CD4-positive, alpha-beta T cell treated with Interferon alpha-2 for 1 hour (primary cell): ENCODE measurements around the gene FBXL15.

ENCODE experiments used
- DNase-seq, 2 donors: peaks; one replicate each; pipeline ENCODE4 v3.0.0-alpha.2; 2020 to 2022

Gene FBXL15

GRCh38 chr10:102411341-102412255, 9.0 kb upstream of the FBXL15 start:
- no peak for DNase-seq

- no peak for DNase-seq
These were observed 8.3 kb upstream of the FBXL15 start for GRCh38 chr10:102412293-102412692.

GRCh38 chr10:102413053-102413705, 7.5 kb upstream of the FBXL15 start:
- DNase-seq = peak; percentile 26 to 62

- DNase-seq = no peak
These were observed 6.7 kb upstream of the FBXL15 start for GRCh38 chr10:102413806-102414561.

GRCh38 chr10:102414749-102415148, 5.9 kb upstream of the FBXL15 start:
- no peak for DNase-seq

GRCh38 chr10:102416283-102416682, 4.4 kb upstream of the FBXL15 start:
- DNase-seq = no peak

- no peak for DNase-seq
These were observed 3.9 kb upstream of the FBXL15 start for GRCh38 chr10:102416695-102417094.

GRCh38 chr10:102418622-102419268, 1.9 kb upstream of the FBXL15 start, which contains the start of gene PSD:
Gene PSD, minus strand, starts transcription at chr10:102418785. Its CDS starts 1,747 bp downstream, at chr10:102417038.
- DNase-seq = no peak

- peak; percentile 45 to 76 for DNase-seq
These were observed 1.1 kb upstream of the FBXL15 start for GRCh38 chr10:102419269-102420180.

- no peak for DNase-seq
These were observed 389 bp upstream of the FBXL15 start for GRCh38 chr10:102420181-102420713.

- DNase-seq = no peak
These were observed 796 bp downstream of the FBXL15 start for GRCh38 chr10:102421507-102421756.

GRCh38 chr10:102421757-102422512, 1.3 kb downstream of the FBXL15 start:
- DNase-seq = no peak

- DNase-seq = peak; percentile 63 to 66
These were observed 2.0 kb downstream of the FBXL15 start for GRCh38 chr10:102422545-102423129.

GRCh38 chr10:102423372-102423968, 2.8 kb downstream of the FBXL15 start:
- DNase-seq = no peak

- DNase-seq = no peak
These were observed 3.5 kb downstream of the FBXL15 start for GRCh38 chr10:102424145-102424544.

- no peak for DNase-seq
These were observed 4.3 kb downstream of the FBXL15 start for GRCh38 chr10:102424916-102425315.

- DNase-seq = no peak
These were observed 4.8 kb downstream of the FBXL15 start for GRCh38 chr10:102425444-102425843.

GRCh38 chr10:102426803-102427287, 6.2 kb downstream of the FBXL15 start:
- DNase-seq = no peak

- DNase-seq = no peak
These were observed 8.8 kb downstream of the FBXL15 start for GRCh38 chr10:102429468-102429867.
